Measurements from ENCODE around the gene S100B. TPM values are rescaled to one million over a fixed set of nuclear protein-coding genes. Genes with fewer than 3 reads are reported as not detected.
A peak's percentile ranks its signal among the peaks of the same experiment; 100 is the strongest.

The S100B gene
- total and polyA plus RNA-seq, 2 of the 8 experiments (the other 6 are each of a cell fraction or from before 2014, with no cell fraction given): 0.36 to 0.69 TPM

DNA sequence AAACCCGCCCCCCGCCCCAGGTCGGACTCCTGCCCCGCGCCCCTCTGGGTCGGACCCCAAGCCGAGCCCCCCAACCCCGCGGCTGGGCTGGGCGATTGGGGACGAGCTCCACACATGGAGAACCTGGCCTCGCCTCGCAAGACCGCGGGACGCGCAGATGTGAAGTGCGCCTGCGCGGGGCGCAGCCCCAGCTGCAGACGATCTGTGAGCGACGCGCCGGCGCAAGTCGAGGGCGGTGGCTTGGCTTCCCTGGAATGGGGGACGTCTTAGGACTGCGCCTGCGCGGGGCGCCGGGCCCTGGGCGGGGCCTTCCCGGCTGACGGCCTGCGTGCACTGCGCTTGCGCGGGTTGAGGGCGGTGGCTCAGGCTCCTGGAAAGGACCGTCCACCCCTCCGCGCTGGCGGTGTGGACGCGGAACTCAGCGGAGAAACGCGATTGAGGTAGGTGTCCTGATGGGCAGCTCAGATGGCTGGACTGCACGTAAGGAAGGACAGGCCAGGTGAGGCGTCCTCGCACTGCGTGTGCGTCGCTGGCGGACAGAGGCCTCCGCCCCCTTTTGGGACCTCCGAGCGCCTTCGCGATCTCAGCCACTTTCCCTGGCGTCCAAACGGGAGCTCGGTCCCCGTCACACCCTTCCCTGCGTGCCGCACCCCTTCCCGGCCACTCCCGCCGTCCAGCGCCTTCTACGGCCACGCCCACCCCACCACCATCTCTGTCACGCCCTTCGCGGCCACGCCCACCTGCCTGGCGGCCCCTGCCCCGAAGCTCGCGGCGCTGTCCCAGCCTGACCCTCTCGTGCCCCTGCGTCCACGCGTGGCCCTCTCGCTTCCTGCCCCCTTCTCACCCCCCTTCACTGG is 30.7 kb upstream of the S100B start, which contains the start of gene PRMT2 (continued):
- TF ChIP-seq SIN3A (conservative IDR thresholded peaks at IDR 0.05 in 1 of 2, IDR thresholded peaks at IDR 0.05 in 1 of 2; ENCODE audit: low read depth in 1 of 2, low read length in 2 of 2): peak; percentile 65 to 92; a peak in 3 of 4 replicates
- no peak for TF ChIP-seq JUND (IDR thresholded peaks at IDR 0.05; ENCODE audit: low read length)
- peak; percentile 54; the same call in 1 of the 2 replicates for TF ChIP-seq TEAD4 (IDR thresholded peaks at IDR 0.05; ENCODE audit: low read depth, low read length)
- no peak for TF ChIP-seq SP2 (IDR thresholded peaks at IDR 0.05; ENCODE audit: low read length)
- peak; percentile 100 for TF ChIP-seq NRF1 (IDR thresholded peaks at IDR 0.05; ENCODE audit: low read depth, low read length)
- TF ChIP-seq RXRA (IDR thresholded peaks at IDR 0.05; ENCODE audit: insufficient read depth, low read depth, low read length): no peak
- no peak for TF ChIP-seq MAFK (IDR thresholded peaks at IDR 0.05; ENCODE audit: low read depth, low read length)
- TF ChIP-seq RNF2 (IDR thresholded peaks at IDR 0.05; ENCODE audit: borderline replicate concordance, low read depth, low read length, missing control alignments, poor library complexity, severe bottlenecking): no peak
- no peak for TF ChIP-seq CBX5 (IDR thresholded peaks at IDR 0.05; ENCODE audit: low read depth, low read length)
- TF ChIP-seq PHF8 (conservative IDR thresholded peaks at IDR 0.05; ENCODE audit: low read depth, low read length): peak; percentile 81
- no peak for TF ChIP-seq JUN (IDR thresholded peaks at IDR 0.05; ENCODE audit: low read depth, low read length)
- TF ChIP-seq CEBPB (IDR thresholded peaks at IDR 0.05; ENCODE audit: low read depth, low read length): no peak
- no peak for TF ChIP-seq HDAC6 (IDR thresholded peaks at IDR 0.05; ENCODE audit: low read depth, low read length)
- peak; percentile 85 for TF ChIP-seq SAP30 (IDR thresholded peaks at IDR 0.05; ENCODE audit: insufficient read depth, insufficient replicate concordance, low read length)
- no peak for TF ChIP-seq BCL11A (IDR thresholded peaks at IDR 0.05; ENCODE audit: low read depth in 2 of 2, low read length in 2 of 2)
- peak; percentile 85; the same call in 1 of the 2 replicates for TF ChIP-seq SP4 (IDR thresholded peaks at IDR 0.05; ENCODE audit: low read length)
- no peak for TF ChIP-seq POU5F1 (IDR thresholded peaks at IDR 0.05; ENCODE audit: low read depth, low read length)
- peak; percentile 93 for TF ChIP-seq KDM4A (IDR thresholded peaks at IDR 0.05; ENCODE audit: low read depth, low read length, severe bottlenecking)
- no peak for TF ChIP-seq CBX8 (IDR thresholded peaks at IDR 0.05; ENCODE audit: borderline replicate concordance, low read depth, low read length)
- TF ChIP-seq POLR2AphosphoS5 (IDR thresholded peaks at IDR 0.05; ENCODE audit: low read depth, low read length): peak; percentile 97
- TF ChIP-seq GTF2F1 (IDR thresholded peaks at IDR 0.05; ENCODE audit: borderline replicate concordance, low read depth, low read length): no peak
- no peak for TF ChIP-seq FOSL1 (IDR thresholded peaks at IDR 0.05; ENCODE audit: insufficient read depth, low read depth, low read length)
- no peak; the same call in 1 of the 2 replicates for TF ChIP-seq YY1 (IDR thresholded peaks at IDR 0.05; ENCODE audit: low read depth, low read length)
- peak in 1 of 2 experiments; percentile 59; a peak in 1 of 4 replicates for TF ChIP-seq HDAC2 (IDR thresholded peaks at IDR 0.05; ENCODE audit: borderline replicate concordance in 1 of 2, low read depth in 2 of 2, low read length in 2 of 2)

Data from H1 (cell line).